ENCODE results near the gene STPG3. TPM values are rescaled to one million over a fixed set of nuclear protein-coding genes. Genes with fewer than 3 reads are reported as not detected.

STPG3 gene
- total and polyA plus RNA-seq, 2 of the 8 experiments (the other 6 are each of a cell fraction or from before 2014, with no cell fraction given), result not detected

- peaks cover 0 to 1% of the 10 kb centered on the region in 2 experiments for H4K20me1 ChIP-seq (replicated peaks in 1 of 2; ENCODE audit: control insufficient read depth in 1 of 2, insufficient read depth in 2 of 2, low read length in 2 of 2)
- no peak overlapping the region for H3K18ac ChIP-seq (ENCODE audit: extremely low read depth, low read length)
- H2BK5ac ChIP-seq (ENCODE audit: low read depth, low read length), result no peak overlapping the region
- no peak overlapping the region for H2BK12ac ChIP-seq (ENCODE audit: low read depth, low read length)
- H3K9me3 ChIP-seq (ENCODE audit: insufficient read depth in 2 of 2, low read depth in 1 of 2, low read length in 1 of 2), result no peaks in the 10 kb centered on the region
- CTCF ChIA-PET (ENCODE audit: partially characterized antibody), result interaction anchor here (1.1 to 20.2 kb wide), 11 partner anchors 11 to 199 kb away, joined by 3 to 204 read pairs (median 9); partner anchors contain the start of genes ANAPC2, LRRC26, SSNA1 and TOR4A
- no peak overlapping the region for H3K56ac ChIP-seq (replicated peaks; ENCODE audit: insufficient read length, low read depth, low read length)
- H3K23ac ChIP-seq (ENCODE audit: insufficient read length), result no peak overlapping the region
- H3K36me3 ChIP-seq (ENCODE audit: control insufficient read depth in 2 of 4, insufficient read depth in 4 of 4, low read length in 3 of 4), result no peaks in the 10 kb centered on the region
- no peaks in the 10 kb centered on the region for H3K79me1 ChIP-seq (ENCODE audit: low read depth, low read length)
- peaks cover 0 to 16% (median 5%) of the 10 kb centered on the region in 4 experiments; a peak in 4 of 7 replicates for H3K4me1 ChIP-seq (replicated peaks in 1 of 4; ENCODE audit: control insufficient read depth in 3 of 4, insufficient read depth in 4 of 4, low read length in 3 of 4)
- no peak overlapping the region for H2AFZ ChIP-seq (ENCODE audit: low read length)
- no peak overlapping the region for H3K9ac ChIP-seq (replicated peaks in 1 of 4; ENCODE audit: extremely low read depth in 1 of 4, low read depth in 3 of 4, low read length in 3 of 4)
- 92% methylated on average over 18 of the region's 29 CpGs; no CpG with 5 or more reads in 1 of the 2 experiments for whole genome bisulfite sequencing, 2 experiments (ENCODE audit: extremely low coverage in 1 of 2, insufficient coverage in 1 of 2, insufficient read length in 1 of 2, insufficient replicate concordance in 2 of 2, low coverage in 1 of 2, low lambda C conversion rate in 2 of 2, missing lambda C conversion rate in 1 of 2)
- FAIRE-seq, result no peak
- no peak overlapping the region for H2BK120ac ChIP-seq (replicated peaks; ENCODE audit: low read depth, low read length)
- H4K8ac ChIP-seq (ENCODE audit: extremely low read depth, insufficient read depth, low read length), result no peak overlapping the region
- no peak overlapping the region for H2BK20ac ChIP-seq (ENCODE audit: low read length)
- POLR2A ChIA-PET (ENCODE audit: partially characterized antibody), result interaction anchor here (1.5 to 69.9 kb wide), 4 partner anchors 12 to 40 kb away, joined by 3 to 1462 read pairs (median 12); partner anchors contain the start of genes ANAPC2, NELFB, SSNA1 and STPG3
- no peak overlapping the region for H3K4ac ChIP-seq (replicated peaks; ENCODE audit: insufficient read length, low read depth, low read length)
- no peak overlapping the region for H2AK5ac ChIP-seq (ENCODE audit: low read depth, low read length)
- H4K91ac ChIP-seq (replicated peaks; ENCODE audit: insufficient read length, low read length), result no peak overlapping the region
- no peak overlapping the region for H3K4me3 ChIP-seq (ENCODE audit: extremely low read depth in 1 of 4, insufficient read depth in 2 of 4, low read depth in 3 of 4, low read length in 4 of 4)
- peaks cover 4% of the 10 kb centered on the region; the same call in 1 of the 2 replicates for H3K23me2 ChIP-seq (ENCODE audit: low read depth, low read length)
- no peak overlapping the region for H2BK15ac ChIP-seq (ENCODE audit: low read length)
- H4K5ac ChIP-seq (ENCODE audit: insufficient read length, low read depth, low read length), result no peak overlapping the region
- H3K4me2 ChIP-seq (ENCODE audit: insufficient read depth in 1 of 2, low read depth in 2 of 2, low read length in 2 of 2), result no peak overlapping the region
- no peaks in the 10 kb centered on the region for H3K79me2 ChIP-seq (ENCODE audit: control insufficient read depth in 1 of 2, insufficient read depth in 2 of 2, low read length in 2 of 2)
- DNase-seq (ENCODE audit: low read depth in 1 of 2, low spot score in 2 of 2), result no peak
- no peaks in the 10 kb centered on the region; a peak in 1 of 7 replicates for H3K27me3 ChIP-seq (replicated peaks in 1 of 4; ENCODE audit: control insufficient read depth in 3 of 4, extremely low read depth in 1 of 4, insufficient read depth in 3 of 4, low read length in 3 of 4)
- no peak overlapping the region for H3K14ac ChIP-seq (ENCODE audit: insufficient read length)
- no peak overlapping the region for H3K27ac ChIP-seq (ENCODE audit: low read depth, low read length)
- TF ChIP-seq SP1 (IDR thresholded peaks at IDR 0.05; ENCODE audit: low read depth, low read length) (no peak), BRCA1 (IDR thresholded peaks at IDR 0.05; ENCODE audit: low read depth, low read length) (no peak), YY1 (IDR thresholded peaks at IDR 0.05; ENCODE audit: low read depth, low read length) (no peak), CBX5 (IDR thresholded peaks at IDR 0.05; ENCODE audit: low read depth, low read length) (no peak), CREB1 (IDR thresholded peaks at IDR 0.05) (no peak), NRF1 (IDR thresholded peaks at IDR 0.05; ENCODE audit: low read depth, low read length) (no peak), HDAC2 (IDR thresholded peaks at IDR 0.05; ENCODE audit: borderline replicate concordance in 1 of 2, low read depth in 2 of 2, low read length in 2 of 2) (no peak), SP4 (IDR thresholded peaks at IDR 0.05; ENCODE audit: low read length) (no peak), ATF2 (IDR thresholded peaks at IDR 0.05; ENCODE audit: low read length) (no peak), CHD2 (IDR thresholded peaks at IDR 0.05; ENCODE audit: low read length) (no peak), JUND (IDR thresholded peaks at IDR 0.05; ENCODE audit: low read length) (no peak), SP2 (IDR thresholded peaks at IDR 0.05; ENCODE audit: low read length) (no peak), RBBP5 (IDR thresholded peaks at IDR 0.05; ENCODE audit: borderline replicate concordance, low read depth, low read length) (no peak)
These were observed 22.5 kb upstream of the STPG3 start for GRCh38 chr9:137228506-137228967.

Measured in H1 (cell line).